Caco-2 (cell line): Measurements from ENCODE around the gene ST6GALNAC3. TPM values are rescaled to one million over a fixed set of nuclear protein-coding genes. Genes with fewer than 3 reads are reported as not detected.
A peak's percentile ranks its signal among the peaks of the same experiment; 100 is the strongest.
"Not testable (repeated sequence)": the region's sequence is repeated elsewhere in the genome, so short reads cannot be mapped to it uniquely, and the experiment has no call there.

ENCODE experiments used
- BruUV-seq: library from RNA; stranded (reverse); fragments of 400-500 nt; replicated peaks from 2 replicates; lab custom pipeline; 2021; lab: Mats Ljungman, UMichigan
- CTCF ChIA-PET: fragments of 300-600 bp; sonication (Branson Sonifier 250); formaldehyde crosslinking; loops from one replicate; lab custom pipeline; 2022; ENCODE audit warnings: antibody characterized with exemption; lab: Charles Lee
- POLR2A ChIA-PET: fragments of 300-600 bp; sonication (Branson Sonifier 250); formaldehyde crosslinking; loops from one replicate; lab custom pipeline; 2022; ENCODE audit warnings: antibody characterized with exemption; lab: Charles Lee
- DNase-seq, 2 experiments: peaks; one replicate each; pipeline versions ENCODE4 v3.0.0 to v3.0.0-alpha.2; 2020 to 2022
- H3K27me3 ChIP-seq: replicated peaks from 2 replicates; pipeline ENCODE4 v1.6.0; 2011; ENCODE audit warnings: low read length; ENCODE audit not compliant: control insufficient read depth, insufficient read depth
- H3K36me3 ChIP-seq: 2 replicates; pipeline ENCODE4 v1.5.1; 2011; ENCODE audit warnings: low read length; ENCODE audit not compliant: control insufficient read depth, insufficient read depth
- H3K4me1 ChIP-seq: fragments of 250-450 bp; sonication (Bioruptor Pico); 2 replicates; pipeline ENCODE4 v1.5.1; 2020; ENCODE audit warnings: mild to moderate bottlenecking
- H3K4me3 ChIP-seq: 2 replicates; pipeline ENCODE4 v1.5.1; 2011; ENCODE audit warnings: low read depth, mild to moderate bottlenecking, control low read depth, low read length
- H3K9me3 ChIP-seq: fragments of 250-450 bp; sonication (Bioruptor Pico); 2 replicates; pipeline ENCODE4 v1.5.1; 2020; ENCODE audit warnings: mild to moderate bottlenecking, moderate library complexity
- H3K27ac Mint-ChIP-seq: one replicate; pipeline ENCODE4 v1.8.0; 2022; ENCODE audit warnings: mixed read lengths; ENCODE audit not compliant: unreplicated experiment
- H3K27me3 Mint-ChIP-seq: one replicate; pipeline ENCODE4 v1.8.0; 2022; ENCODE audit warnings: mixed read lengths; ENCODE audit not compliant: insufficient read depth, unreplicated experiment
- H3K36me3 Mint-ChIP-seq: one replicate; pipeline ENCODE4 v1.8.0; 2022; ENCODE audit warnings: mild to moderate bottlenecking, mixed read lengths; ENCODE audit not compliant: insufficient read depth, unreplicated experiment
- H3K4me1 Mint-ChIP-seq: one replicate; pipeline ENCODE4 v1.8.0; 2022; ENCODE audit warnings: low read depth, mixed read lengths; ENCODE audit not compliant: unreplicated experiment
- H3K4me3 Mint-ChIP-seq: one replicate; pipeline ENCODE4 v1.8.0; 2022; ENCODE audit warnings: mild to moderate bottlenecking, moderate library complexity, mixed read lengths; ENCODE audit not compliant: unreplicated experiment
- H3K9me3 Mint-ChIP-seq: one replicate; pipeline ENCODE4 v1.8.0; 2022; ENCODE audit warnings: mixed read lengths; ENCODE audit not compliant: unreplicated experiment
- CTCF ChIP-seq, 2 experiments: fragments of 200-600 bp in 1 of 2; IDR thresholded peaks; 1 replicate in 1 of 2; 2 replicates in 1 of 2; pipeline versions ENCODE4 v1.5.1 to v1.8.0; 2011 to 2022; ENCODE audit warnings: antibody characterized with exemption in 1 of 2, control low read depth in 1 of 2, inconsistent platforms in 1 of 2, low read depth in 1 of 2, low read length in 1 of 2, mild to moderate bottlenecking in 1 of 2, moderate library complexity in 1 of 2; ENCODE audit not compliant: insufficient read depth in 1 of 2, severe bottlenecking in 1 of 2, unreplicated experiment in 1 of 2
- intact Hi-C: fragments of 100-400 bp; cut with micrococcal nuclease; formaldehyde crosslinking; loops from one replicate; pipeline ENCODE4 v1.10.0; 2022; ENCODE audit not compliant: unreplicated experiment
- total RNA-seq: library from RNA; stranded (reverse); gene quantifications from 2 replicates; pipeline ENCODE4 v1.2.3, GENCODE V29; 2022

ST6GALNAC3 gene
- total RNA-seq, 1 experiment from 2014 or later: 16.0 TPM

- Mint-ChIP-seq H3K4me1 (no peaks in the 10 kb centered on the region), H3K4me3 (no peak overlapping the region)
These were observed 163.6 kb downstream of the ST6GALNAC3 start for GRCh38 chr1:76238094-76238628.

GRCh38 chr1:76239470-76239918 lies 164.9 kb downstream of the ST6GALNAC3 start:
- Mint-ChIP-seq H3K9me3 (no peaks in the 10 kb centered on the region), H3K27ac (no peak overlapping the region)
- intact Hi-C loops: no loop called here

More at GRCh38 chr1:76238094-76238628, 163.6 kb downstream of the ST6GALNAC3 start:
- no peaks in the 10 kb centered on the region for H3K4me1 ChIP-seq
- no peak for TF ChIP-seq CTCF (IDR thresholded peaks at IDR 0.05; ENCODE audit: insufficient read depth in 1 of 2, low read depth in 1 of 2, low read length in 1 of 2, severe bottlenecking in 1 of 2, unreplicated experiment in 1 of 2)
- Mint-ChIP-seq H3K27me3 (no peaks in the 10 kb centered on the region), H3K9me3 (no peaks in the 10 kb centered on the region), H3K27ac (peak overlapping the region; percentile 27), H3K36me3 (peaks cover 4% of the 10 kb centered on the region)
- no peak for DNase-seq
- H3K4me3 ChIP-seq: no peak overlapping the region
- no peaks in the 10 kb centered on the region for H3K27me3 ChIP-seq
- POLR2A ChIA-PET: no interaction called here
- BruUV-seq: no TSS peak
- no peaks in the 10 kb centered on the region for H3K9me3 ChIP-seq
- H3K36me3 ChIP-seq: no peaks in the 10 kb centered on the region
- intact Hi-C loops: no loop called here
- CTCF ChIA-PET: no interaction called here

GRCh38 chr1:76240316-76240715 lies 165.8 kb downstream of the ST6GALNAC3 start:
- intact Hi-C loops: no loop called here
- Mint-ChIP-seq H3K27ac (no peak overlapping the region), H3K4me1 (no peaks in the 10 kb centered on the region), H3K9me3 (peaks cover 5% of the 10 kb centered on the region), H3K27me3 (no peaks in the 10 kb centered on the region), H3K4me3 (no peak overlapping the region), H3K36me3 (peaks cover 4% of the 10 kb centered on the region)
- Histone ChIP-seq H3K9me3 (no peaks in the 10 kb centered on the region), H3K4me1 (no peaks in the 10 kb centered on the region), H3K27me3 (no peaks in the 10 kb centered on the region), H3K36me3 (no peaks in the 10 kb centered on the region), H3K4me3 (no peak overlapping the region)
- no peak for DNase-seq
- TF ChIP-seq CTCF (IDR thresholded peaks at IDR 0.05; ENCODE audit: insufficient read depth in 1 of 2, low read depth in 1 of 2, low read length in 1 of 2, severe bottlenecking in 1 of 2, unreplicated experiment in 1 of 2): no peak
- CTCF ChIA-PET: no interaction called here
- no TSS peak for BruUV-seq
- POLR2A ChIA-PET: no interaction called here

More at GRCh38 chr1:76239470-76239918, 164.9 kb downstream of the ST6GALNAC3 start:
- Histone ChIP-seq H3K4me3 (no peak overlapping the region), H3K9me3 (no peaks in the 10 kb centered on the region), H3K36me3 (no peaks in the 10 kb centered on the region), H3K4me1 (no peaks in the 10 kb centered on the region), H3K27me3 (no peaks in the 10 kb centered on the region)
- Mint-ChIP-seq H3K4me1 (no peaks in the 10 kb centered on the region), H3K27me3 (no peaks in the 10 kb centered on the region), H3K4me3 (no peak overlapping the region), H3K36me3 (peaks cover 4% of the 10 kb centered on the region)
- CTCF ChIA-PET: no interaction called here
- DNase-seq: no peak
- BruUV-seq: no TSS peak
- POLR2A ChIA-PET: no interaction called here
- no peak for TF ChIP-seq CTCF (IDR thresholded peaks at IDR 0.05; ENCODE audit: insufficient read depth in 1 of 2, low read depth in 1 of 2, low read length in 1 of 2, severe bottlenecking in 1 of 2, unreplicated experiment in 1 of 2)

- H3K4me3 Mint-ChIP-seq, H3K4me1 Mint-ChIP-seq, H3K27ac Mint-ChIP-seq, H3K4me3 ChIP-seq, H3K36me3 ChIP-seq, intact Hi-C loops, H3K9me3 ChIP-seq, CTCF ChIA-PET, H3K4me1 ChIP-seq, BruUV-seq, H3K27me3 Mint-ChIP-seq, H3K36me3 Mint-ChIP-seq, POLR2A ChIA-PET, DNase-seq, H3K27me3 ChIP-seq: not testable (repeated sequence)
- H3K9me3 Mint-ChIP-seq: peaks cover 12% of the 10 kb centered on the region
These were observed 168.0 kb downstream of the ST6GALNAC3 start for GRCh38 chr1:76242587-76242986.
